ENCODE data around the gene CCDC106.

The CCDC106 gene

DNA sequence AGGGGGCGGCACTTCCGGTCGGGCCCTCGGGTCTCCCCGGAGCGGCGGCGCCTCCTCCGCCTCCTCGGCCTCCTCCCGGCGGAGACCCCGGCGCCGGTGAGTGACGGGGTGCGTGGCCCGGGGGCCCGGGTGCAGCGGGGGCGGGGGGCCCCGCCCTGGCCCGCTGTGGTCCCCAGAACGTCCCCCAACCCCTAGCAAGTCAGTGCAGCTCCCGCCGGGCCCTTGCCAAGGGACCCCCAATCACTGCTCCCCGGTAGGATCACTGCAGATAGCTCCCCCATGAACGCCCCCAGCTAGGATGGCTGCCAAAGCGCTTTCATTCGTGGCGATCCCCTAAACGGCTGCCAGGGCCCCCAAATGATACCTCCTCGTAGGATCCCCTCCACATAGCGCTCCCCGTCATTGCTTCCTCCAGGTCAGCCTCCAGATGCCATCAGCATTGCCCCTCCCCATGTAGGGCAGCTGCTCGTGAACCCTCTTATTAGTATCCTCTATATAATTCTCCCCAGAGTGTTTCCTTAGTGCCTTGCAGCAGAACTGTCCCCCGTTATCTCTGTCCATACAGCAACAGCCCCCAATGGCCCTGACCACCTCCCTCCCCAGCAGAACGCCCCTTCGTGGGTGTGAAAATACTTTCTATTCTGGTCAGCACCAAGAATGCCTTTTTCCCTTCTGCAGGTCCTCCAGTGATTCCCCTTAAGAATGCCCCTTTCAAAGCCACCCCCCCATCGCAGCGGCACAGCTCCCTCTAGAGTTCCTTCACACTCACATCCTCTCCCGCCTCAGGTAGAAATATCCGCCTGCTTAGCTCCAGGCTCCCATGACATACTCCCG lies 42.2 kb upstream of the CCDC106 start, which contains the start of gene ZNF865:
TSS of gene ZNF865 (plus strand) at position 11 of the 834 bp plus-strand sequence. CDS start 7,972 bp downstream, outside the sequence.
- DNase-seq = peak; percentile 81

DNA sequence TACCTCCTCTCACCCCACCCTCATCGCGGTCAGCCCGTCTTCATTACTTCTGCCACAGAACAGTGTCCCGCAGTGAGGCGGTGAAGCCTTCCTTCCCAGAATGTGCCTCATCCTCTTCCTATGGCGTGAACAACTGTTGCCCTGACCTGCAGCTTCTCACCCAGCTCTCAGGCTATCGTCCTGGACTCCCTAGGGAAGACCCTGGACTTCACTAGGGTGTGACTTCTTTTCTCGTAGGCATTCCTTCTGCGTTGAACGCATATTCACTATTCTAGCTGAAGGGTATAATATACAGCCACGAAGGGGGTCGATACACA lies 41.6 kb upstream of the CCDC106 start:
- TF ChIP-seq, protein P1, sequence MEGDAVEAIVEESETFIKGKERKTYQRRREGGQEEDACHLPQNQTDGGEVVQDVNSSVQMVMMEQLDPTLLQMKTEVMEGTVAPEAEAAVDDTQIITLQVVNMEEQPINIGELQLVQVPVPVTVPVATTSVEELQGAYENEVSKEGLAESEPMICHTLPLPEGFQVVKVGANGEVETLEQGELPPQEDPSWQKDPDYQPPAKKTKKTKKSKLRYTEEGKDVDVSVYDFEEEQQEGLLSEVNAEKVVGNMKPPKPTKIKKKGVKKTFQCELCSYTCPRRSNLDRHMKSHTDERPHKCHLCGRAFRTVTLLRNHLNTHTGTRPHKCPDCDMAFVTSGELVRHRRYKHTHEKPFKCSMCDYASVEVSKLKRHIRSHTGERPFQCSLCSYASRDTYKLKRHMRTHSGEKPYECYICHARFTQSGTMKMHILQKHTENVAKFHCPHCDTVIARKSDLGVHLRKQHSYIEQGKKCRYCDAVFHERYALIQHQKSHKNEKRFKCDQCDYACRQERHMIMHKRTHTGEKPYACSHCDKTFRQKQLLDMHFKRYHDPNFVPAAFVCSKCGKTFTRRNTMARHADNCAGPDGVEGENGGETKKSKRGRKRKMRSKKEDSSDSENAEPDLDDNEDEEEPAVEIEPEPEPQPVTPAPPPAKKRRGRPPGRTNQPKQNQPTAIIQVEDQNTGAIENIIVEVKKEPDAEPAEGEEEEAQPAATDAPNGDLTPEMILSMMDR (IDR thresholded peaks at IDR 0.05; ENCODE audit: low read depth, low read length, missing control alignments) = no peak
- Histone ChIP-seq H3K27me3 (replicated peaks) (no peaks in the 10 kb centered on the region), H3K4me3 (ENCODE audit: low read depth, low read length) (peak overlapping the region; percentile 90), H3K36me3 (replicated peaks) (peaks cover 8% of the 10 kb centered on the region), H3K27ac (peak overlapping the region; percentile 17)
- DNase-seq = no peak
- in situ Hi-C loops (cut with HindIII; ENCODE audit: low pct_ligation_motif_present, low sequenced_read_pairs) = loop anchor here (25.0 kb wide), 1 partner anchor 219 kb away; the partner anchor contains the start of genes RPL28, TMEM190 and TMEM238

More for the DNA sequence above, 42.2 kb upstream of the CCDC106 start, which contains the start of gene ZNF865:
- Histone ChIP-seq H3K4me3 (ENCODE audit: low read depth, low read length) (peak within 1 kb of the TSS; percentile 90), H3K27ac (peak within 1 kb of the TSS; percentile 72), H3K36me3 (replicated peaks) (peaks cover 8% of the 10 kb centered on the region), H3K27me3 (replicated peaks) (no peaks in the 10 kb centered on the region)
- TF ChIP-seq, protein P1 (IDR thresholded peaks at IDR 0.05; ENCODE audit: low read depth, low read length, missing control alignments) = peak; percentile 93
- in situ Hi-C loops (cut with HindIII; ENCODE audit: low pct_ligation_motif_present, low sequenced_read_pairs) = loop anchor here (25.0 kb wide), 1 partner anchor 219 kb away; the partner anchor contains the start of genes RPL28, TMEM190 and TMEM238

DNA sequence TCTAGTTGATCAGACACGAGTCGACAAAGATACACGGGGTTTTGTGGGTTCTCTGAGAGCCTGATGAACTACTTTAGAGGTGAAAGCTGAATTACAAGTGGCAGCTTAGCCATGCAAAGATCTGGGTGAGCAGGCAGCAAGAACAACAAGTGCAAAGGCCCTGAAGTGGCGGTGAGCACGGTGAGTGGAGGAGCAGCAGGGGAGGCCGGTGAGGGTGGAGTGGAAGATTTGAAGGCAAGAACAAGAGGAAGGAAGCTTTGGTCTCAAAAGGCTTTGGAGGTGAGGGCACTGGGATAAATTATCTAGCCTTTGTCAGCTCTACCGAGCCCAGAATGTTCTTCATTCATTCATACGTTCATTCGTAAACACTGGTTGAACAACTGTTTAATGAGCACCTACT lies 41.2 kb upstream of the CCDC106 start:
- Histone ChIP-seq H3K27me3 (replicated peaks) (no peaks in the 10 kb centered on the region), H3K27ac (no peak overlapping the region), H3K4me3 (ENCODE audit: low read depth, low read length) (peak overlapping the region; percentile 90), H3K36me3 (replicated peaks) (peaks cover 8% of the 10 kb centered on the region)
- TF ChIP-seq, protein P1 (IDR thresholded peaks at IDR 0.05; ENCODE audit: low read depth, low read length, missing control alignments) = no peak
- no peak for DNase-seq
- in situ Hi-C loops (cut with HindIII; ENCODE audit: low pct_ligation_motif_present, low sequenced_read_pairs) = loop anchor here (25.0 kb wide), 1 partner anchor 220 kb away; the partner anchor contains the start of genes RPL28, TMEM190 and TMEM238

DNA sequence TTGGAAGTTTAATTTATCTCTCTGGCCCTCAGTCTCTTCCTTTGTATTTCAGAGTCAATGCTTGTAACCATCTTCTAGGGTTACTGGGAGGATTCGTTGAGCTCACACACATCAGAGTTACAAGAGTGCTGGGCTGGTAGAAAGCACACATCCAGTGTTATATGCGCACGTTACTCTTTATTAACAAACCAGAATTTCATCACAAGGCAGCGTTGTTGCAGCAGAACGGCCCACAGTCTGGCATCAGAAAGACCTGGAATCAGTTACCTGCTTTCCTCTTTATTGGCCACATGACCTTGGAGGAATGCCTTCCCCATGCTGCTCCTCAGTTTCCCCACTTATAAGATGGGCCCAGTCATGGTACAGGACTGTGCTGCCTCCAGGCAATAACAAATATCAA lies 38.7 kb upstream of the CCDC106 start:
- in situ Hi-C loops (cut with HindIII; ENCODE audit: low pct_ligation_motif_present, low sequenced_read_pairs) = loop anchor here (25.0 kb wide), 1 partner anchor 222 kb away; the partner anchor contains the start of genes RPL28, TMEM190 and TMEM238
- peaks cover 8% of the 10 kb centered on the region for H3K36me3 ChIP-seq (replicated peaks)
- DNase-seq = no peak
- no peak overlapping the region for H3K4me3 ChIP-seq (ENCODE audit: low read depth, low read length)
- H3K27me3 ChIP-seq (replicated peaks) = no peaks in the 10 kb centered on the region
- TF ChIP-seq, protein P1 (IDR thresholded peaks at IDR 0.05; ENCODE audit: low read depth, low read length, missing control alignments) = no peak
- no peak overlapping the region for H3K27ac ChIP-seq

DNA sequence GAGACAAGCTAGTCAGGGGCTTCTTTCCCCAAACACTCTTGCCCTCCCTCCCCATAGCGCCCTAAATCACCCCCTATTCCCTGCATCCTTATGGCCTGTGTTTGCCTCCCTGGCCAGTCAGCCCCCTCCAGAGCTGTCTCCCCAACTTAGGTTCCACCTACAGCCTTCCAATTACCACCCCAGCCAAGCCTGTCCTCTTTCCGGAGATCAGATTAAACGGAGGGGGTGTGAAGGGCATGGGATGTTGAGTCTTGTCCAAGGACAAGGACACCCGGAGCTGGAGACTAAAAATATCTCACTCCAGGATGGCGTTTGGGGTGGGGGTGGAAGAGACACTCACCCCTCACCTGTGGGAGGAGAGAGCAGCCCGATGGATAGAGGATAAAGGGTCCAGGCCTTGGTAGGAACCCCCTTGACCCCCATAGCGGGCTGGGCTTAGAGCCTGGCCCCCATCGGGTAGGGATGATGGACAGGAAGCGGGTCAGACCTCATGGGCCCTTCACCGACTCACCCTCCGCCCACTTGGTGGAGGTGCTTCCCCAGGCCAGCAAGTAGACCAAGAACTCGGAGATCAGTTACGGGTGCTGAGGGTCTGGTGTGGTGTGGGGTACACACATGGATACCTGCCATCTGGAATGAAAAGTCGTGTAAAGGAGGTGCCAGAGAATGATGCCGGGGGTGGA lies 36.6 kb upstream of the CCDC106 start:
- Histone ChIP-seq H3K36me3 (replicated peaks) (peaks cover 24% of the 10 kb centered on the region), H3K27me3 (replicated peaks) (no peaks in the 10 kb centered on the region), H3K27ac (no peak overlapping the region), H3K4me3 (ENCODE audit: low read depth, low read length) (no peak overlapping the region)
- TF ChIP-seq, protein P1 (IDR thresholded peaks at IDR 0.05; ENCODE audit: low read depth, low read length, missing control alignments) = no peak
- no peak for DNase-seq
- in situ Hi-C loops (cut with HindIII; ENCODE audit: low pct_ligation_motif_present, low sequenced_read_pairs) = loop anchor here (25.0 kb wide), 1 partner anchor 224 kb away; the partner anchor contains the start of genes RPL28, TMEM190 and TMEM238
